Measurements from ENCODE around the gene PLD5.

DNA sequence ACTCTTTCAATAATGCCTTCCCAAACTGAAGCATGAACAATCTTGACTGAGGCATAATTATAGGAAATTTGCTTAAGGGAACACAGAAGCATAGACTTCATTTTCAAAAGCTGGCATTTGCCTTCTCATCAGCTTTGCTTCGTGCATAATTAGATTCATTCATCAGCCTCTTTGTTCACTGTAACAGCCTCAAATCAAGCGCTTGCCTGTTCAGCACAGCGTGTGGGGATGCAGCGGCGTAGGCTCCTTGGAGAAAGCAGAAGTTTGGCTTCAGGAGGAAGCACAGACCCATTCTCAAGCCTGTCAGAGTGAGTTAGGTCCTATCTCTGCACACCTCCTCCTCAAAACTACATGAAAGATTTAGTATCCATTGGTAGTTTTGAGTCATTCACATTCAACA, 279.2 kb downstream of the PLD5 start:
- TF ChIP-seq CTCF (IDR thresholded peaks at IDR 0.05) (no peak), POLR2A (IDR thresholded peaks at IDR 0.05) (no peak)
